HCT116 (cell line): ENCODE measurements around the gene LRSAM1. TPM values are rescaled to one million over a fixed set of nuclear protein-coding genes. Genes with fewer than 3 reads are reported as not detected.

Experiments
- ATAC-seq: fragments of 200-7000 bp; cut with Tn5 transposase; 2 replicates; pipeline ENCODE4 v1.9.1; 2020; ENCODE audit warnings: mild to moderate bottlenecking, moderate library complexity
- BruUV-seq: library from RNA; stranded (reverse); fragments of 400-500 nt; replicated peaks from 2 replicates; lab custom pipeline; 2021; lab: Mats Ljungman, UMichigan
- CTCF ChIA-PET: fragments of 300-600 bp; sonication (Branson Sonifier 250); formaldehyde crosslinking; loops from one replicate; lab custom pipeline; 2021; ENCODE audit warnings: antibody characterized with exemption; lab: Charles Lee
- POLR2A ChIA-PET: fragments of 300-600, 350-600 bp; sonication (Branson Sonifier 250); formaldehyde crosslinking; loops from one replicate; lab custom pipeline; 2021; ENCODE audit warnings: antibody characterized with exemption; lab: Charles Lee
- RAD21 ChIA-PET, 2 experiments: fragments of 300-600 bp; sonication (Branson Sonifier 250); formaldehyde crosslinking; loops; one replicate each; lab custom pipeline; 2023; ENCODE audit warnings: low total read pairs in 2 of 2; ENCODE audit not compliant: uncharacterized antibody in 2 of 2, unreplicated experiment in 2 of 2, low non-redundant PET in 1 of 2; lab: Charles Lee
- DNase-seq: peaks from one replicate; pipeline ENCODE4 v3.0.0-alpha.2; 2010; ENCODE audit warnings: low read depth, low spot score
- H2AFZ ChIP-seq: fragments of 200-600 bp; shearing (Covaris generic), sonication (generic); 2 replicates; pipeline ENCODE4 v1.6.1; 2017; ENCODE audit warnings: low read depth, mixed run types, mixed read lengths, antibody characterized with exemption, low read length; ENCODE audit not compliant: poor library complexity, severe bottlenecking
- H3K27ac ChIP-seq: 2 replicates; pipeline ENCODE4 v1.5.1; 2012; ENCODE audit warnings: low read depth, low read length
- H3K27me3 ChIP-seq: fragments of 200-600 bp; sonication (generic); 2 replicates; pipeline ENCODE4 v1.6.1; 2016; ENCODE audit warnings: mixed run types, low read length, mixed read lengths; ENCODE audit not compliant: insufficient read depth
- H3K36me3 ChIP-seq, 2 experiments: fragments of 200-500 bp in 1 of 2; fragments of 200-600 bp in 1 of 2; sonication (Bioruptor generic) in 1 of 2; sonication (generic) in 1 of 2; 2 replicates each; pipeline versions ENCODE4 v1.5.1 to v1.6.1; 2014 to 2016; ENCODE audit warnings: low read length in 2 of 2, inconsistent platforms in 1 of 2, mixed read lengths in 1 of 2, mixed run types in 1 of 2; ENCODE audit not compliant: insufficient read depth in 2 of 2, control insufficient read depth in 1 of 2
- H3K4me1 ChIP-seq, 2 experiments: fragments of 200-600 bp in 1 of 2; sonication (generic) in 1 of 2; 2 replicates each; pipeline versions ENCODE4 v1.5.1 to v1.6.1; 2012 to 2017; ENCODE audit warnings: low read length in 2 of 2, inconsistent platforms in 1 of 2, mild to moderate bottlenecking in 1 of 2, mixed read lengths in 1 of 2, mixed run types in 1 of 2, moderate library complexity in 1 of 2; ENCODE audit not compliant: insufficient read depth in 2 of 2, control insufficient read depth in 1 of 2
- H3K4me2 ChIP-seq: fragments of 200-600 bp; sonication (generic); 2 replicates; pipeline ENCODE4 v1.6.1; 2017; ENCODE audit warnings: mixed run types, low read length, mixed read lengths
- H3K4me3 ChIP-seq, 2 experiments: fragments of 200-600 bp in 1 of 2; sonication (generic) in 1 of 2; replicated peaks in 1 of 2; 2 replicates each; pipeline ENCODE4 v1.5.1; 2011 to 2016; ENCODE audit warnings: low read length in 2 of 2, control low read depth in 1 of 2, low read depth in 1 of 2, mild to moderate bottlenecking in 1 of 2, mixed read lengths in 1 of 2, mixed run types in 1 of 2
- H3K79me2 ChIP-seq: fragments of 200-600 bp; sonication (generic); 2 replicates; pipeline ENCODE4 v1.6.1; 2017; ENCODE audit warnings: mild to moderate bottlenecking, mixed run types, low read length, moderate library complexity, mixed read lengths; ENCODE audit not compliant: insufficient read depth
- H3K9ac ChIP-seq: fragments of 200-600 bp; sonication (generic); 2 replicates; pipeline ENCODE4 v1.6.1; 2016; ENCODE audit warnings: low read length, mixed read lengths
- H3K9me2 ChIP-seq: fragments of 200-600 bp; sonication (generic), shearing (Covaris generic); 2 replicates; pipeline ENCODE4 v1.6.1; 2017; ENCODE audit warnings: mixed run types, mild to moderate bottlenecking, moderate library complexity; ENCODE audit not compliant: insufficient read depth
- H3K9me3 ChIP-seq, 2 experiments: fragments of 200-500 bp in 1 of 2; fragments of 200-600 bp in 1 of 2; sonication (Bioruptor generic) in 1 of 2; sonication (generic) in 1 of 2; 2 replicates each; pipeline ENCODE4 v1.6.1; 2014 to 2017; ENCODE audit warnings: low read length in 2 of 2, mixed read lengths in 2 of 2, inconsistent platforms in 1 of 2, low read depth in 1 of 2, mild to moderate bottlenecking in 1 of 2, mixed run types in 1 of 2, moderate library complexity in 1 of 2; ENCODE audit not compliant: control insufficient read depth in 1 of 2, insufficient read depth in 1 of 2
- H4K20me1 ChIP-seq: fragments of 200-600 bp; sonication (generic), shearing (Covaris generic); 2 replicates; pipeline ENCODE4 v1.6.1; 2017; ENCODE audit warnings: mixed run types, mild to moderate bottlenecking, moderate library complexity; ENCODE audit not compliant: insufficient read depth
- ATF3 ChIP-seq: IDR thresholded peaks from 2 replicates; pipeline ENCODE4 v1.6.1; 2012
- CBX3 ChIP-seq: IDR thresholded peaks from 2 replicates; pipeline ENCODE4 v1.6.1; 2012; ENCODE audit warnings: low read depth
- CEBPB ChIP-seq: IDR thresholded peaks from 2 replicates; pipeline ENCODE4 v1.6.1; 2012; ENCODE audit warnings: low read depth
- EGR1 ChIP-seq: IDR thresholded peaks from 2 replicates; pipeline ENCODE4 v1.6.1; 2012; ENCODE audit warnings: low read depth
- FOSL1 ChIP-seq: IDR thresholded peaks from 2 replicates; pipeline ENCODE4 v1.6.1; 2012; ENCODE audit warnings: low read depth
- JUND ChIP-seq: IDR thresholded peaks from 2 replicates; pipeline ENCODE4 v1.6.1; 2012
- POLR2A ChIP-seq: IDR thresholded peaks from 2 replicates; pipeline ENCODE4 v1.7.0; 2011; ENCODE audit warnings: borderline replicate concordance; ENCODE audit not compliant: insufficient read depth, insufficient read length; ENCODE audit errors: extremely low read depth
- POLR2AphosphoS5 ChIP-seq: IDR thresholded peaks from 2 replicates; pipeline ENCODE4 v1.6.1; 2011; ENCODE audit warnings: mild to moderate bottlenecking, low read depth, low read length, moderate library complexity
- REST ChIP-seq: IDR thresholded peaks from 2 replicates; pipeline ENCODE4 v1.6.1; 2012; ENCODE audit warnings: low read depth
- SIN3A ChIP-seq: IDR thresholded peaks from 2 replicates; pipeline ENCODE4 v1.6.1; 2012; ENCODE audit warnings: low read depth
- SP1 ChIP-seq: IDR thresholded peaks from 2 replicates; pipeline ENCODE4 v1.6.1; 2012; ENCODE audit warnings: low read depth
- TCF7L2 ChIP-seq: IDR thresholded peaks from 2 replicates; pipeline ENCODE4 v1.7.0; 2011; ENCODE audit warnings: borderline replicate concordance, inconsistent platforms; ENCODE audit not compliant: insufficient read depth, insufficient read length; ENCODE audit errors: extremely low read depth
- YY1 ChIP-seq: IDR thresholded peaks from 2 replicates; pipeline ENCODE4 v1.6.1; 2011; ENCODE audit warnings: low read length, low read depth, moderate library complexity, mild to moderate bottlenecking; ENCODE audit not compliant: insufficient replicate concordance; ENCODE audit errors: extremely low read depth
- ZNF274 ChIP-seq: fragments of 200-500 bp; sonication (Bioruptor generic); IDR thresholded peaks from 2 replicates; pipeline ENCODE4 v1.6.1; 2014; ENCODE audit warnings: mild to moderate bottlenecking, low read depth, low read length, inconsistent platforms
- intact Hi-C: fragments of 100-400 bp; cut with micrococcal nuclease; formaldehyde crosslinking; loops from 2 replicates; pipeline ENCODE4 v1.10.0; 2022
- total RNA-seq: library from RNA; stranded (reverse); gene quantifications from one replicate; pipeline ENCODE4 v1.2.1, GENCODE V29; 2021; ENCODE audit not compliant: unreplicated experiment
- TF ChIP-seq, protein P1 (sequence below): IDR thresholded peaks from 2 replicates; pipeline ENCODE4 v1.6.1; 2012

LRSAM1 gene
- total RNA-seq, 1 experiment from 2014 or later, result 25.9 TPM

GRCh38 chr9:127404631-127405030 is 46.7 kb upstream of the LRSAM1 start:
- Histone ChIP-seq H2AFZ (no peak overlapping the region), H4K20me1 (no peaks in the 10 kb centered on the region), H3K4me3 (no peak overlapping the region), H3K27ac (no peak overlapping the region), H3K36me3 (peaks cover 2 to 5% of the 10 kb centered on the region in 2 experiments; a peak in 1 of 4 replicates), H3K9ac (no peak overlapping the region), H3K79me2 (no peaks in the 10 kb centered on the region), H3K27me3 (no peaks in the 10 kb centered on the region)
- ChIA-PET RAD21 (interaction anchor here in 1 of 2 experiments (1.2 kb wide), 1 partner anchor 180 kb away, joined by 4 read pairs; no protein-coding TSS in a partner anchor), POLR2A (no interaction called here)
- BruUV-seq, result no TSS peak
- no peak for DNase-seq
- TF ChIP-seq ZNF274, result no peak
- TF ChIP-seq SIN3A, result no peak
- no peak for TF ChIP-seq SP1
- no peak for TF ChIP-seq CEBPB
- TF ChIP-seq EGR1, result no peak
- no peak for TF ChIP-seq YY1
- no peak for TF ChIP-seq TCF7L2
- TF ChIP-seq REST, result no peak
- no peak for TF ChIP-seq JUND
- TF ChIP-seq, protein P1, sequence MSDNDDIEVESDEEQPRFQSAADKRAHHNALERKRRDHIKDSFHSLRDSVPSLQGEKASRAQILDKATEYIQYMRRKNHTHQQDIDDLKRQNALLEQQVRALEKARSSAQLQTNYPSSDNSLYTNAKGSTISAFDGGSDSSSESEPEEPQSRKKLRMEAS, result no peak
- no peak for TF ChIP-seq ATF3
- TF ChIP-seq CBX3, result no peak
- TF ChIP-seq POLR2AphosphoS5, result no peak
- no peak for TF ChIP-seq FOSL1
- TF ChIP-seq POLR2A, result no peak
- TF ChIP-seq, all 23 proteins: peak for 0
- H3K9me2 ChIP-seq, result no peaks in the 10 kb centered on the region
- H3K4me1 ChIP-seq, result peaks cover 0 to 7% of the 10 kb centered on the region in 2 experiments; a peak in 1 of 4 replicates
- ATAC-seq, result no peak
- H3K9me3 ChIP-seq, result no peaks in the 10 kb centered on the region
- intact Hi-C loops, result no loop called here
- CTCF ChIA-PET, result no interaction called here
- no peak overlapping the region for H3K4me2 ChIP-seq
